ENCODE data around the gene ARMH4. TPM values are rescaled to one million over a fixed set of nuclear protein-coding genes. Genes with fewer than 3 reads are reported as not detected.
A peak's percentile ranks its signal among the peaks of the same experiment; 100 is the strongest.

ARMH4 gene
- total and polyA plus RNA-seq, 5 donors from 2014 or later: 0.27 to 1.0 (median 0.78) TPM; not detected in 1

DNA sequence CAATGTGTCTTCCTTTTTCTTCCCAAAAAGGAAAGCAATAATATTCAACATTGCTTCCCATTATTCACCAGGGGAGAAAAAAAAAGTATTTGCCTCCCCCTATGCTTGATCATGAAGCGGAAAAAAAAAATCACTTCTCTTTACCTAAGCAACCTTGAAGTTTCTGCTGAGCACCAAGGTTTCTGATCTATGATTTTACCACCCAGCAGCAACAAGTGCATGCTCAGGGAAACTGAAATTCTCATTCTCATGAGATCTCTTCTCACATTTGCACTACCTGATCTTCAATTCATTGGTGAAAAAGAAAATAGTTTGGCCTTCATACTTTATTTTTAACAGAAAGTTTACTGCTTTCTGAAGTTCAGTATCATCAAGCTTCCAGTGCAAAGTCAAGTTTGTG, 125.8 kb downstream of the ARMH4 start:
- ATAC-seq (ENCODE audit: low read depth in 2 of 2): no peak
- H3K27ac Mint-ChIP-seq: no peak overlapping the region

DNA sequence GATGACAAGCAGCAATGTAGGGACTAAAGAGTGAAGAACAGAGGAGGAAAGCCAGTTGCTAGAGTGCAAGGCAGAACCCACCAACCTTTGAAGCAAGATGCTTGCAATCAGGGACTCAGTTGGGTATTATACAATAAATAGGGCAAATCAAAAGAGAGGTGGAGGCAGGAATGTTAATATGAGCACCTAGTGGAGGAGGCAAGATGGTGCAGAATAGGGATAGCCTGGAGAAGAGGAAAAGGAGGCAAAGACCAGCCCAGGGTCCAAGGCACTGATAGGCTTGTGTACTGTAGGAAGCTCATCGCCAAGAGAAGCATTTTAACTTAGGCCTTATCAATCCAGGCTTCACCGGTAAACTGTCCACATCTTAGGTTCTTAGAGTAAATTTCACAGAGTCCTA, 137.2 kb downstream of the ARMH4 start:
- no peak overlapping the region for H3K27ac Mint-ChIP-seq
- no peak overlapping the region for H3K4me3 Mint-ChIP-seq
- no peaks in the 10 kb centered on the region for H3K4me1 Mint-ChIP-seq
- Histone ChIP-seq H3K4me1 (ENCODE audit: control insufficient read depth, insufficient read depth, low read length, poor library complexity, severe bottlenecking) (no peaks in the 10 kb centered on the region), H3K9me3 (ENCODE audit: control insufficient read depth in 2 of 2, low read length in 2 of 2) (no peaks in the 10 kb centered on the region), H3K4me3 (ENCODE audit: low read depth, low read length) (no peak overlapping the region), H3K27me3 (ENCODE audit: control insufficient read depth, insufficient read depth, low read length) (no peaks in the 10 kb centered on the region), H3K36me3 (ENCODE audit: control insufficient read depth, insufficient read depth, low read length) (no peaks in the 10 kb centered on the region), H3K27ac (ENCODE audit: insufficient read depth, low read length, poor library complexity, severe bottlenecking) (no peak overlapping the region)
- no peaks in the 10 kb centered on the region for H3K36me3 Mint-ChIP-seq
- no peak for ATAC-seq (ENCODE audit: low read depth in 2 of 2)
- no peak for DNase-seq
- H3K9me3 Mint-ChIP-seq: peaks cover 0 to 9% (median 4%) of the 10 kb centered on the region in 7 donors
- peaks cover 4% of the 10 kb centered on the region for H3K27me3 Mint-ChIP-seq

More for the DNA sequence above, 125.8 kb downstream of the ARMH4 start:
- H3K27me3 ChIP-seq (ENCODE audit: control insufficient read depth, insufficient read depth, low read length): no peaks in the 10 kb centered on the region
- H3K4me3 ChIP-seq (ENCODE audit: low read depth, low read length): no peak overlapping the region
- Mint-ChIP-seq H3K27me3 (peaks cover 6% of the 10 kb centered on the region), H3K36me3 (no peaks in the 10 kb centered on the region), H3K4me1 (no peaks in the 10 kb centered on the region), H3K4me3 (peak overlapping the region in 1 of 4 donors; percentile 27), H3K9me3 (peaks cover 0 to 3% (median 0%) of the 10 kb centered on the region in 7 donors)
- no peak for DNase-seq
- H3K36me3 ChIP-seq (ENCODE audit: control insufficient read depth, insufficient read depth, low read length): no peaks in the 10 kb centered on the region
- no peaks in the 10 kb centered on the region for H3K4me1 ChIP-seq (ENCODE audit: control insufficient read depth, insufficient read depth, low read length, poor library complexity, severe bottlenecking)
- H3K9me3 ChIP-seq (ENCODE audit: control insufficient read depth in 2 of 2, low read length in 2 of 2): no peaks in the 10 kb centered on the region
- no peak overlapping the region for H3K27ac ChIP-seq (ENCODE audit: insufficient read depth, low read length, poor library complexity, severe bottlenecking)

DNA sequence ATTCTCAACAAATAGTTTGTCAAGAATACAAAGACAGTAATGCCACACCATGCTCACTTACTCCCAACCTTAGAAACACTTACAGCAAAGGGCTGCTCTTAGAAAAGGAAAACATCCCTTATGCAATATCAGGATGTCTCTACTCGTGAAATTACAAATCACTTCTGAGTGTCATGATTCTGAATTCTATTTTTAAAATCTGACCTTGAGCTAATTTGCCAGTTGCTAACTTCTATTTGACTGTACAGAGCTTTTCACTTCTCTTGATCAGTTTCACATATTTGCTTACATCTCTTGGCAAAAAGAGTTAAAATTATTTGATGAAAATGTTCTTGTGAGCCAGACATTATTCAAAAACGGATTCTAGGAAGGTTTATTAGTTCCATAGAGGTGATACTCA, 149.4 kb downstream of the ARMH4 start:
- H3K9me3 Mint-ChIP-seq: peaks cover 0 to 2% (median 0%) of the 10 kb centered on the region in 7 donors
- no peak overlapping the region for H3K4me3 Mint-ChIP-seq
- H3K4me1 Mint-ChIP-seq: no peaks in the 10 kb centered on the region
- no peak overlapping the region for H3K27ac Mint-ChIP-seq
- ATAC-seq (ENCODE audit: low read depth in 2 of 2) (no peak), DNase-seq (no peak)
- Histone ChIP-seq H3K4me3 (ENCODE audit: low read depth, low read length) (no peak overlapping the region), H3K27me3 (ENCODE audit: control insufficient read depth, insufficient read depth, low read length) (no peaks in the 10 kb centered on the region), H3K27ac (ENCODE audit: insufficient read depth, low read length, poor library complexity, severe bottlenecking) (no peak overlapping the region), H3K4me1 (ENCODE audit: control insufficient read depth, insufficient read depth, low read length, poor library complexity, severe bottlenecking) (no peaks in the 10 kb centered on the region), H3K9me3 (ENCODE audit: control insufficient read depth in 2 of 2, low read length in 2 of 2) (no peaks in the 10 kb centered on the region), H3K36me3 (ENCODE audit: control insufficient read depth, insufficient read depth, low read length) (no peaks in the 10 kb centered on the region)
- peaks cover 6% of the 10 kb centered on the region for H3K27me3 Mint-ChIP-seq
- no peaks in the 10 kb centered on the region for H3K36me3 Mint-ChIP-seq

DNA sequence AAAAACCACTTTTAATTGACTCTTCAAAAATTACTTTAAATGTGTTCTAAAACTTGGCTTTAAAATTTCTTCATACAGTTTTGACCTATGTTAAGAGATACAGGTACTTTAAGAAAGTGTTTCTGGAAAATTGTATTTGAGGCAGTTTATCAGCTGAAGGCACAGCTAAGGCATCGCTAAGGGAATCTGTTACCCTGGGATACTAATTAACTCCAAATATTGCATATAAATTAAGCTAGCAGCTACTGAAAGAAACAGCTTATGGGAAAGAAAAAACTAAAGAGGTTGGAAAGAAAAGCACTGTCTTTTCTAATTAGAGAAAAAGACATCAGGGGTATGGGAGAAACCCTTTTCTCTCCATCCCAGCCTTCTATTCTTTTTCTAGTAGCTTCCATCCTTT, 152.0 kb downstream of the ARMH4 start:
- ATAC-seq (ENCODE audit: low read depth in 2 of 2) (no peak), DNase-seq (no peak)
- H3K4me1 Mint-ChIP-seq: no peaks in the 10 kb centered on the region
- H3K4me3 ChIP-seq (ENCODE audit: low read depth, low read length): no peak overlapping the region
- no peak overlapping the region for H3K27ac ChIP-seq (ENCODE audit: insufficient read depth, low read length, poor library complexity, severe bottlenecking)
- no peak overlapping the region for H3K4me3 Mint-ChIP-seq
- no peaks in the 10 kb centered on the region for H3K4me1 ChIP-seq (ENCODE audit: control insufficient read depth, insufficient read depth, low read length, poor library complexity, severe bottlenecking)
- H3K9me3 Mint-ChIP-seq: peaks cover 0 to 2% (median 0%) of the 10 kb centered on the region in 7 donors
- H3K27me3 Mint-ChIP-seq: peaks cover 4% of the 10 kb centered on the region
- no peak overlapping the region for H3K27ac Mint-ChIP-seq
- H3K27me3 ChIP-seq (ENCODE audit: control insufficient read depth, insufficient read depth, low read length): no peaks in the 10 kb centered on the region
- H3K9me3 ChIP-seq (ENCODE audit: control insufficient read depth in 2 of 2, low read length in 2 of 2): no peaks in the 10 kb centered on the region
- H3K36me3 ChIP-seq (ENCODE audit: control insufficient read depth, insufficient read depth, low read length): no peaks in the 10 kb centered on the region
- H3K36me3 Mint-ChIP-seq: no peaks in the 10 kb centered on the region

GRCh38 chr14:57999471-57999870, 152.5 kb downstream of the ARMH4 start:
- Histone ChIP-seq H3K36me3 (ENCODE audit: control insufficient read depth, insufficient read depth, low read length) (no peaks in the 10 kb centered on the region), H3K27ac (ENCODE audit: insufficient read depth, low read length, poor library complexity, severe bottlenecking) (no peak overlapping the region), H3K4me1 (ENCODE audit: control insufficient read depth, insufficient read depth, low read length, poor library complexity, severe bottlenecking) (no peaks in the 10 kb centered on the region), H3K27me3 (ENCODE audit: control insufficient read depth, insufficient read depth, low read length) (no peaks in the 10 kb centered on the region), H3K9me3 (ENCODE audit: control insufficient read depth in 2 of 2, low read length in 2 of 2) (no peaks in the 10 kb centered on the region), H3K4me3 (ENCODE audit: low read depth, low read length) (no peak overlapping the region)
- DNase-seq (no peak), ATAC-seq (ENCODE audit: low read depth in 2 of 2) (no peak)
- peaks cover 0 to 2% (median 0%) of the 10 kb centered on the region in 7 donors for H3K9me3 Mint-ChIP-seq
- peak overlapping the region in 1 of 4 donors; percentile 24 for H3K4me3 Mint-ChIP-seq
- H3K36me3 Mint-ChIP-seq: no peaks in the 10 kb centered on the region
- H3K4me1 Mint-ChIP-seq: no peaks in the 10 kb centered on the region
- peaks cover 4% of the 10 kb centered on the region for H3K27me3 Mint-ChIP-seq
- no peak overlapping the region for H3K27ac Mint-ChIP-seq

GRCh38 chr14:57998766-57999165, 153.2 kb downstream of the ARMH4 start:
- Histone ChIP-seq H3K4me1 (ENCODE audit: control insufficient read depth, insufficient read depth, low read length, poor library complexity, severe bottlenecking) (no peaks in the 10 kb centered on the region), H3K27ac (ENCODE audit: insufficient read depth, low read length, poor library complexity, severe bottlenecking) (no peak overlapping the region), H3K36me3 (ENCODE audit: control insufficient read depth, insufficient read depth, low read length) (no peaks in the 10 kb centered on the region), H3K4me3 (ENCODE audit: low read depth, low read length) (no peak overlapping the region), H3K9me3 (ENCODE audit: control insufficient read depth in 2 of 2, low read length in 2 of 2) (no peaks in the 10 kb centered on the region), H3K27me3 (ENCODE audit: control insufficient read depth, insufficient read depth, low read length) (no peaks in the 10 kb centered on the region)
- H3K4me3 Mint-ChIP-seq: no peak overlapping the region
- no peaks in the 10 kb centered on the region for H3K36me3 Mint-ChIP-seq
- H3K27me3 Mint-ChIP-seq: peaks cover 4% of the 10 kb centered on the region
- H3K9me3 Mint-ChIP-seq: peaks cover 0 to 2% (median 0%) of the 10 kb centered on the region in 7 donors
- H3K27ac Mint-ChIP-seq: no peak overlapping the region
- DNase-seq (no peak), ATAC-seq (ENCODE audit: low read depth in 2 of 2) (no peak)
- H3K4me1 Mint-ChIP-seq: no peaks in the 10 kb centered on the region

DNA sequence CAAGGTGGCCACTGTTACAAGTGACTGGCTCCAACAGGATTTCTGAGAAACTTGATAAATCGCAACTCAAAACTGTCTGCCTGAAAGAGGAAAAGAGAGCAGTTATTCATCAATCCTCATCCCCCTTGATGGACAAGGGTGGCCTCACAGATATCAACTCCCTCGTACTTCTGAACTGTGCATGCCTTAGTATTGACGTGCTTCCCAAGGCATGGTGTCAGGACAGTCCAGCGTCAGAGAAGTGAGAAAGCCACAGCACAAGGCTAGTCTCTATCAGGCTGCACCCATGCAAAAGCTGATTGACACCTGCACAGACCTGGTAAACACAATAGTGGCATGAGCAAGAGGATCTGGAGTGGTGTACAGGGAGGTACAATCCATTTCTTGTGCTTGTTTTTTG, 160.7 kb downstream of the ARMH4 start:
- Histone ChIP-seq H3K4me1 (ENCODE audit: control insufficient read depth, insufficient read depth, low read length, poor library complexity, severe bottlenecking) (no peaks in the 10 kb centered on the region), H3K9me3 (ENCODE audit: control insufficient read depth in 2 of 2, low read length in 2 of 2) (no peaks in the 10 kb centered on the region), H3K4me3 (ENCODE audit: low read depth, low read length) (no peak overlapping the region), H3K27me3 (ENCODE audit: control insufficient read depth, insufficient read depth, low read length) (no peaks in the 10 kb centered on the region), H3K27ac (ENCODE audit: insufficient read depth, low read length, poor library complexity, severe bottlenecking) (no peak overlapping the region), H3K36me3 (ENCODE audit: control insufficient read depth, insufficient read depth, low read length) (no peaks in the 10 kb centered on the region)
- Mint-ChIP-seq H3K9me3 (peaks cover 0 to 2% (median 0%) of the 10 kb centered on the region in 7 donors), H3K4me3 (no peak overlapping the region), H3K36me3 (no peaks in the 10 kb centered on the region), H3K27me3 (no peaks in the 10 kb centered on the region), H3K27ac (no peak overlapping the region), H3K4me1 (no peaks in the 10 kb centered on the region)
- ATAC-seq (ENCODE audit: low read depth in 2 of 2) (no peak), DNase-seq (no peak)

GRCh38 chr14:57988445-57988844, 163.6 kb downstream of the ARMH4 start:
- no peak overlapping the region for H3K4me3 ChIP-seq (ENCODE audit: low read depth, low read length)
- no peaks in the 10 kb centered on the region for H3K36me3 ChIP-seq (ENCODE audit: control insufficient read depth, insufficient read depth, low read length)
- Mint-ChIP-seq H3K36me3 (no peaks in the 10 kb centered on the region), H3K4me3 (no peak overlapping the region), H3K4me1 (no peaks in the 10 kb centered on the region), H3K27me3 (no peaks in the 10 kb centered on the region), H3K9me3 (peaks cover 0 to 2% (median 0%) of the 10 kb centered on the region in 7 donors), H3K27ac (no peak overlapping the region)
- no peak for DNase-seq
- no peaks in the 10 kb centered on the region for H3K27me3 ChIP-seq (ENCODE audit: control insufficient read depth, insufficient read depth, low read length)
- ATAC-seq (ENCODE audit: low read depth in 2 of 2): no peak
- no peak overlapping the region for H3K27ac ChIP-seq (ENCODE audit: insufficient read depth, low read length, poor library complexity, severe bottlenecking)
- no peaks in the 10 kb centered on the region for H3K9me3 ChIP-seq (ENCODE audit: control insufficient read depth in 2 of 2, low read length in 2 of 2)
- no peaks in the 10 kb centered on the region for H3K4me1 ChIP-seq (ENCODE audit: control insufficient read depth, insufficient read depth, low read length, poor library complexity, severe bottlenecking)
